HS-5 (cell line): ENCODE data around the gene RYR2.

Experiments
- DNase-seq: peaks from one replicate; pipeline ENCODE4 v3.0.0-alpha.2; 2012; ENCODE audit warnings: low read depth

RYR2 gene

DNA sequence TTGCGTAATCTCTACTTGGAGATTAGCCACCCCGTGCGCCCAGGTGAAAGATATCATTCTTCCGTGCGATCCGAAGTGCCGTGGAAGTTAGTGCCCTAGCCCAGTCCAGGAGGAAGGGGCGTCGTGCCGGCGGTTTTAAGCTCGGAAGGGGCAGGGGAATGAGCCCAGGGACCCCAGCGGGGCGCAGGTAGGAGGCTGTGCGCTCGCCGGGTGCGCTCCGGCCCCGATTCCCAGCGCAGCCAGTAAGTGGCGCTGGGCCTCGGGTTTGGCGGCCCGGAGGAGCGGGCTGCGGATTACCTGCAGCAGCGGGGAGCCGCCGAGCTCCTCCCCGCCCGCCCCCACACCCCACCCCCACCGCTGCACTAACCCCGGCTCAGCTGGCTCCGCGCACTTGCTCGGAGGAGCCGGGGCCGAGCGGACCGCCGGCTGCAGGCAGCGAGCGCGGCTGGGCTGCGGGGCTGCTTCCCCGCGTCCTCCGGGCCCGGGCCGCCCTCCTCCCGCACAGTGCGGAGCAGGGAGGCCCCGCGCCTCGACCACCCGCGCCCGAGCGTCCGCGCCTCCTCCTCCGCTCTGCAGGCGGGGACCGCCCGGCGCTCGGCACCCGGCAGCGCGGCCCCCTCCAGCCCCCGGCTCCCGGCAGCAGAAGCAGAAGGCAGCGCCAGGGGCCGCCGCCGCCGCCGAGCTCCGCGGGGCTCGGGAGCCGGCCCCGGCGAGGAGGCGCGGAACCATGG lies at the start of gene RYR2:
Gene RYR2, plus strand, starts transcription at position 390 of the 731 bp plus-strand sequence. Its CDS starts 338 bp downstream, at position 728.
- DNase-seq, result no peak

DNA sequence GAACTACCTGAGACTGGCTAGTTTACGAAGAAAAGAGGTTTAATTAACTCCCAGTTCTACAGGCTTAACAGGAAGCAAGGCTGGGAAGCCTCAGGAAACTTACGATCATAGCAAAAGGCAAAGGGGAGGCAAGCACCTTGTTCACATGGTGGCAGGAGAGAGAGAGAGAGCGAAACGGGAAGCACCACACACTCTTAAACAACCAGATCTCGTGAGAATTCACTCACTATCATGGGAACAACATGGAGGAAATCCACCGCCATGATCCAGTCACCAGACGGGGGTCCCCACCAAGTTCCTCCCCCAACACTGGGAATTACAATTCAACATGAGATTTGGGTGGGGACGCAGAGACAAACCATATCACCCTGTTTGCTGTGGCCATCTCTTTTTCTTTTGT lies 49.5 kb upstream of the RYR2 start:
- no peak for DNase-seq

DNA sequence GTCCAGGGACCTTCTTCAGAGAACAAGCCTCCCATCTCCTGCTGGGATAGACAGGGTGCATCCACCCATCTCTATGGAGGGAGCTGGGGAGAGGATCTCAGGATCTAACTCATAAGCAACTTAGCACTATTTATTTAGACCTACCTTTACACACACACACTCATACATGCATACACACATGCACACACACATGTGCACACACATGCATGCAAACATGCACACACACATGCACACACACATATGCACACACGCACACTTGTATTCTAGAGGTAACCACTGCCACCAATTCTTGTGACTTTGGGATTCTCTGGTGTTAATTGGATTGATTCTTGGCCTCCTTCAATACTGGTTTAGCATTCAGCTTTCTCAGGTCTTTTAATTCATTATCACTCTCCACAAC lies 47.5 kb upstream of the RYR2 start:
- DNase-seq, result no peak

DNA sequence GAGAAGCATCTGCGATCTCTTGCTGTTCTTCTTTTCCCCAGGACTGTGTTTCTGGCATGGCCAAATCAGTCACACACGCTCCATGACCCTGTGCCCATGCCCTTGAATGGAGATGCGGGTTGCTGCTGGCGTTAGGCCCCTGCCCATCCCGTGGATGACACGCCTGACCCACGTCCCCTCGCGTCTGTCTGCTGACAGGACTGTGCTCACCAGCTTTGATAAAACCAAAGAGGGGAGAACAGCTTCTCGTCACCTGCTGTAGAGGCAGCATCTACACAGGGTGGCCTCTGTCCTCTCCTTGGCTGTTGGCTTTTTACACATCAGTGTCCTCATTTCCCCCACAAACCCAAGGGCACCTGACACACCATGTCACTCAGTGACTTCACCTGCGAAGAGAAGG lies 44.6 kb upstream of the RYR2 start:
- no peak for DNase-seq

DNA sequence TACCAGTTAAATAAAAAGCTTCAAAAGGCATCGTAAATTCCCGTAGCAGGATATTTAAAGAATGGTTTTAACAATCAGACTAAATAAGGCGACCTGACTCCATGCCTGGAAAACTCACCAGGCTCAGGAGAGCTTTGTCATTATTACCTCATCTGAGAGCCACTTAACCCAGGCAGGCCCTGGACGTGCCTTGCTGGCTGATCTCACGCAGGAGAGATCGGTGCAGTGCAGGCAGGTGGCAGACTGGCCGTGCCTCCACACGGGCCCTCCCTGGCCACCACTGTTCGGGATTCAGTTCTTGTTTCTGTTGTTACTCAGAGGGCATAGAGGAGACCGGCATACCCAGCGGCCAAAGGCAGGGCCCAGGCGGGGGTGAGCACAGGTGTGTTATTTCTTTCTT lies 44.1 kb upstream of the RYR2 start:
- DNase-seq, result no peak

DNA sequence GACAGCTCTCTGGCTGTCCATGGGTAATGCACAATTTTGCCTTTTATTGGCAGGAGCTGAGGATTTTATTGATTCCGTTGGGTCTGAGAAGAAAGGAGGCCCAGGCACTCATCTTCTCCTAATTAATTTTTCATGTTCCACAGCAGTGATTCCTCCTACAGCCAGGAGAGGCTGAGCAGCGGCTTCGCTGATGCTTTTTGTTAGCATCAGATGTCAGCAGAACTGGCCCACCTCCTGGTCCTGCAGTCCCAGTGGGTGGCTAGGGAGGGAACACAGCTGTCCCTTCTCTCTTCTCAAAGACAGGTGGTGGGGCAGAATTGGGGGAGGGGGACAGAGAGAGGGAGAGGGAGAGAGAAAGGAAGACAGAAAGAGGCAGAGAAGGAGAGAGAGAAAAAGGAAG lies 43.4 kb upstream of the RYR2 start:
- no peak for DNase-seq

DNA sequence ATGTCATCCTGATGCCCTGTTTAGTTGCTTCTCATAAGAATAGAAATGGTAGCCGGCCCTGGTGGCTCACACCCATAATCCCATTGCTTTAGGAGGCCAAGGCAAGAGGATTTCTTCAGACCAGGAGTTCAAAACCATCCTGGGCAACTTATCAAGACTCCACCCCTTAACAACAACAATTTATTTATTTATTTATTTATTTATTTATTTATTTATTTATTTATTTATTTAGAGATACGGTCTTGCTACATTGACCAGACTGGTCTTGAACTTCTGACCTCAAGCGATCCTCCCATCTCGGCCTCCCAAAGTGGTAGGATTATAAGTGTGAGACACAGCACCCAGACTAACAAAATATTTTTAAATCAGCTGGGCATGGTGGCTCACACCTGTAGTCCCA lies 41.8 kb upstream of the RYR2 start:
- DNase-seq, result no peak

DNA sequence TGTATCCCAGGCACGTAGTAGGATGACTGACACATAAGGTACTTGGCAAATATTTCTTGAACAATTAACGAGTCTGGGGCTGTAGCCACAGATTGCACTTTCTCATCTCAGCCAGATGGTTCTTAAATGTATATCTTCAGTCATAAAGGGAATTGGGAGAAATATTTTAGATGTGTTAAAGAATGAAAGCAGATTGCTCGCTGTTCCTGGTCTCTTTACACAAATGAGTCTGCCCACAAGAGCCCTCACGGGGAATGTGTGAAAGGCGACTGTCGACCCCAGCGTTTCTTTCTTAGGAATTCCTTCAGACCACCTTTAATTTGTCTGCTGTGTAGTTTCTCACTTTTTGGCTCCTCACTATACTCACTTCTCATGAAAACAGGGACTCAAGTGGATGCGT lies 38.5 kb upstream of the RYR2 start:
- no peak for DNase-seq

DNA sequence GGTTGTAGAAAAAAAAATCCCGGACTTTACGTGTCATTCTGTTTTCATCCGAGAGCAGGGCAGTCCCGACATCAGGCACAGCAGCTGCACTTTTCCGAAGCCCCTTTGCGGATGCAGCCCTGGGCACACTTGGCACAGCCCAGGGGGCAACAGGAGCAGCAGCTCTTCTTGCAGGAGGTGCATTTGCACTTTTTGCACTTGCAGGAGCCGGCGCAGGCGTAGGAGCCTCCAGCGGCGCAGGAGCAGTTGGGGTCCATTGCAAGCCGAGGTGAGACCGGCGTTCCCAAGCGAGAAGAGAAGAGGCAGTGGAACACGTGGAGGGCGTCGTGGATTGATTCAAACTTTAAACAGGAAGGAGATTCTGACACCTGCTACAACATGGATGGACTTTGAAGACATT lies 37.9 kb upstream of the RYR2 start, which contains the start of gene MT1HL1:
Gene MT1HL1, minus strand, starts transcription at position 326 of the 400 bp plus-strand sequence. Its CDS starts 69 bp downstream, at position 257.
- no peak for DNase-seq

DNA sequence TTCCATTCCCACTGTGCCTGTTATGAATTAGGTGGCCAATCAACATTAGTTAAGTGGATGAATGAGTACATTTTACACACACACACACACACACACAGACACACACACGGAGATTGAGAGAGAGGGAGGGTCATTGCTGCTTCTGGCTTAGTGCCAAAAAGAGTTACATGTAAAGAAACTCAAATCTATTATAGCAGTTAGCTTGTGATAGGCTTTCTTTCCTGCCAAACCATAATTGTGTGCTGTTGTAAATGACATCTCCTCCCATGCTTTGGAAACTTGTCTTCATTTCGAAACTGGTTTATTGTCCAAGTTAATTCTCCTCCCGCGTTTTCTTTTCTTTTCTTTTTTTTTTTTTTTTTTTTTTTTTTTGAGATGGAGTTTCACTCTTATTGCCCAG lies 36.3 kb upstream of the RYR2 start:
- DNase-seq, result no peak

DNA sequence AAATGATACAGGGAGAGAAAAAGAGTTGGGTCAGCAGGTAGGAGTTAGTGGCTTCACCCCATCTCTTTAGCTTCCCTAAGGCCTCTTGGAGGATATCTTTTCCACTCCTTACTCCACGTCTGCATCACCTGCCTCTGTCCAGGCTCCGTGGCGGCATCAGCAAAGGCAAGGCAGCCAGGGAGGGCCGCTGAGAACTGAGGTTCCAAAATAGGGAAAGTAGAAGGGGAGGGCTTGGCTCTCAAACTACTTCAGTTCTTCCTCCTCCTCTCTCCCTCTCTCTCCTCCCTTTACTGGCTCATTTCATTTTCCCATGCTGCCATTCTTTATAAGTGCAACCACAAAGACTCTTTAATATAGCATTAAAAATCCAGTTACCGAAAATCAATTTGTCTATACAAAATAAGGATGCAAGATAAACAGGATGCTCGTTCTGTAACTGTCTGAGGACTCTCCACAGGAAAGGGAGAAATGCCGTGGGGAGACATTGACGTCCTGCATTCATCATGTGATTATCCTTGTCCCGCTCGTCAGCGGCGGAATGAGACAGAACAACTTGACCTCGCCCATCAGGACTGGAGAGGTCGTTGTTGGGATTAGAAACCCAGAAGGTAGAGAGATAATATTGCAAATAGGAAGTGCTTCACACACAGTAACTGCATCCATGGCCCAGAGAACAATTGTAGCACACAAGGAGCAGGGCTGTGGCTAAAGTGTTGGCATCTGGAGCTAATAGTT lies 34.7 kb upstream of the RYR2 start:
- DNase-seq, result no peak

DNA sequence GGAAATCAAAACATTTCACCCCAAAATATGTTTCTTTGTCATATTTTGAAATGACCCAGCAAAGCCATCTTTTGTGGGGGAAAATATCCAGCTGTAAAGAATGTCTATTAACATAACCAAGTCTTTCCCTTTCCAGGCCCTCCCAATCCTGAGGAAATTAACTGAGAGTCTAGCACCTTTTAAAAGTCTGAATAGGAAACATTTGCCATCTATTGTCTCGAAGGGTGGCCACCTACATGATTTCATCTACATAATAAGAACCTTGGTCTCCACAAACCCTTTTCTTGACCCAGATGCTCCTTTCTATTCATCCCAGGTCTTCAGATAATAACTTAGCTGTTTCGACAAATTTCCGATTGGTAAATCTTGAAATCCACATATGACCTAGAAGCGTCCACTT lies 32.4 kb upstream of the RYR2 start:
- DNase-seq, result no peak

DNA sequence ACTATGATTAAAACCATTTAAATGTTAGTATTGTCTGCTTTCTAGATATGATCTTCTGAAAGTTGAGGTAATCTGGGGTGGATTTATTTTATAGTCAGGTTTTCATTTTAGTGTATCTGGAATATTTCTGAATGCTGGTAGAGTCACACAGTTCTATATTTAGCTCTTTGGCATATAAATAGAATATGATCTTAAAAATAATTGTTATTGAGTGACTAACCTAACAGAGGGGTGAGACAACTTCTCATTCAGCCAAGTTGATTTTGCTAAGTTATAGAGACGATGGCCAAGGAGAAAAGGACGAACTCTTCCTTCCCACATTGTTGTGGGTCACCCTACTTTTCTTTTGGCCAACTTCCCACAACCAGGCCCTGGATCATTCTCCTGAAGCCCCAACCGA lies 30.6 kb upstream of the RYR2 start:
- DNase-seq, result no peak

DNA sequence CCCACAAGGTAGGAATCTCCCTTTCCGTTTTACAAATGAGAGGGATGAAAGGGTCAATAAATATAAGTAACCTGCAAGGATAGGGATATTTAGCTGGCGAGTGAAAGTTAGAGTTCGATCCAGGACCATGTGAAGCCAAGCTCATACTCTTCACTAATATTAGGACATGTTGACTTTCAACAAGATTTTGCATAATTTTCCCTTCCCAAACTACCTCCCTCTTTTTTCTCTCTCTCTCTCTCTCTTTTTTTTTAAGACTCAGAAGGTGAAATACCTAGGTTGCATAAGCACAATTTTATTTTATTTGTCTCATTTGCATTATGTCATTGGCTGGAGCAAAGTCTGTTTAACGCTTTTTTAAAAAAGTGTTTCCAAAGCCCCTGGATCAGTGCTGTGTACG lies 29.6 kb upstream of the RYR2 start:
- DNase-seq, result no peak

DNA sequence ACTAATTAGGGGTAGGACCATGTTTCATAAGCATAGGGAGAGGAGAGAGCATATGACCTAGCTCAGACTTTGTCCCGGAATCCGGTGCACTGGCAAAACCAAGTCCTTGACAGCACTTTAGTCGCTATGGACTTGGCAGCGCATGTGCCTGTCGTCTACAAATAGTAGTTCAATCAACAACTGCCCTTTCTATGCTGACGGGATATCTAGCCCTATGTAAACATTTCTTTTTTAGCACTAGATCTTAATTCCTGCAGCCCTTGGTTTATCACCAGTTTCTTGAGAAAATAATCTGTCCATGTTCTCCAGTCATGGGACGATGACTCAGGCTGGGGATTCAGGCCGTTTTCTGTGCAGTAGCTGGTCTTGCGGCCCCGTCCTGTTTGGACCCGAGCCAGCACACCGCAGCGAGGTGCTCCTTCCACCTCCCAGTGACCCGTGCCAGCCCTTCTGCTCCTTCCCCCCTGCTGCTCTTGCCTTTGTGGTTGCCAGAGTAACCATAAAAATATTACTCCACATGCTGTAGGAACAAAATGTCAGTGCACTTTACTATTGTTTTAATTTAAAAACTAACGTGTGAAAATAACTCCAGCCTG lies 29.1 kb upstream of the RYR2 start:
- DNase-seq, result no peak

DNA sequence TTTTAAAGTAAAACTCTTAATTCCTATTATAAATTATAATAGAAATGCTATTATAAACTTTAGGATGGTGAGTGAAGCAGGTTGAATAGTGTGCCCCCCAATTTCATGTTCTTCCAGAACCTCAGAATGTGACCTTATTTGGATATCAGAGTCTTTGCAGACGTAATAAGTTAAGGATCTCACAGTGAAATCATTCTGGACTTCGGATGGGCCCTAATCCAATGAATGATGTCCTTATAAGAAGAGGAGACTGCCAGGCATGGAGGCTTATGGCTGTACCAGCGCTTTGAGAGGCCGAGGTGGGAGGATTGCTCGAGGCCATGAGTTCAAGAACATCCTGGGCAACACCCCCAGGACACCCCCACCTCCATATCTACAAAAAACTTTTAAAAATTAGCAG lies 28.4 kb upstream of the RYR2 start:
- DNase-seq, result no peak

DNA sequence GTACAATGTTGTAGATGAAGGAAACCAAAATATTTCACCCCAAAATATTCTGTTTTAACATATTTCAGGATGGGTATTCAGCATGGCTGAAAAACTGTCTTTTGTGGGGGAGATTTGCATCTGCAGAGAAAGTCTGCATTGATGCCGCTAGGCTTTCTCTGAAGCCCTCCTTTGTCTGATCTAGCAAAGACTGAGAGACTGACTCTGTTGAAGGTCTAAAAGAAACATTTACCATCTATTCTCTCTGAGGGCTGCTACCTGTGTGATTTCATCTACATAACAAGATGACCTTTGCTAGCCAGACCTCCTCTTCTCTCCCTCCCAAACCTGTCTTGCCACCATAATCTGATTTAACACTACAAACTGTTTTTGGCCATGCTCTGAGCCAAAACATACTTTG lies 25.4 kb upstream of the RYR2 start:
- no peak for DNase-seq

DNA sequence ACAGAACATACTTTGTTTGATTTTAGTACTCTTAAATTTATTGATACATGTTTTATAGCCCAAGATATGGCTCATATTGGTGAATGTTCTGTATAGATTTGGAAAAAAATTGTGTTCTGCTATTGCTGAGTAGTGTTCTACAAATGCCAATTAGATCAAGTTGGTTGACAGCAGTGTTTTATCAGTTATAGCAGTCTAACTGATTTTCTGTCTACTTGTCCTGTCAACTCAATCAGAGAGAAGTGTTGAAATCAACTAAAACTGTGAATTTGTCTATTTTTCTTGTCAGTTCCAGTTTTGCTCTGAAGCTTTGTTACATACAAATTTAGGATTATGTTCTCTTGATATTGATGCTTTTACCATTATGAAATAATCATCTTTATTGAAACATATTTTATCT lies 23.1 kb upstream of the RYR2 start:
- no peak for DNase-seq

DNA sequence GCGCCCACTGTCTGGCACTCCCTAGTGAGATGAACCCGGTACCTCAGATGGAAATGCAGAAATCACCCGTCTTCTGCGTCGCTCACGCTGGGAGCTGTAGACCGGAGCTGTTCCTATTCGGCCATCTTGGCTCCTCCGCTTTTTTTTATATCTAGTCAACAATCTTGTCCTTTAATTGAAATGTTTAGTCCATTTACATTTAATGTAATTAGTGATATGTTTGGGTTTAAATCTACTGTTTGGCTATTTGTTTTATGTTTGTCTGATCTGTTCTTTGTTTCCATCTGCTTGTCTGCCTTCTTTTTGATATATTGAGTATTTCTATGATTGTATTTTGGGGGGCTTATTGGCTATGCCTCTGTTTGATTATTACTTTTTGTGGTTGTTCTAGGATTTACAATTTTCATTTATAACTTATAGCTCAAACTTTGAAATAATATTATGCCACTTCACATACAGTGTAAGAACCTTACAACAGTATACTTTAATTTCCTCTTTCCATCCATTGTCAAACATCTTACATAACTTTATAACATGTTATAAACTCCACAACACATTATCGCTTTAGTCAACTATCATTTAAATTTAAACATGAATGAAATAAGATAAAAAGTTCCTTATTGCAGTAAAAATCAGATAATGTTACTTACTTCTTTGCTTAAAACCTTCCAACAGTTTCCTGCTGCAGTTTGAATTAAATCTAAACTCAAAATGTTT lies 16.5 kb upstream of the RYR2 start:
- no peak for DNase-seq

DNA sequence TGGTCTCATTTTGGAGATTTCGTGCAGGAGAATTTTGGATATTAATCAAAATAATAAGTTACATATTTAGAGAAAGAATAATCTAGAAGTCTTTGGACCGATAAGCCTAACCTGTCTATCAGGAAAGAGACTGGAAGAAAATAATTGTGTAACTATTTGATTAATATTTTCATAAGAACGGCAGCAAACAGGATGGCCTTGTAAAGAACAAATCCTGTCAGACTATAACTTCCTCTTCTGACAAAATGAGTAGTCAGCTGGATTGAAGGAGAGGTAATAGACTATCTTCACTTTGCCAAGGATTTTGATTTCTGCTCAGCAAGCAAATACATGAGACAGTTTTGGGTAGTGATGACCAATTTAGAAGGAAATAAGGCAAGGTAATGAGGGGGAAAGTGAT lies 12.7 kb upstream of the RYR2 start:
- DNase-seq, result no peak

DNA sequence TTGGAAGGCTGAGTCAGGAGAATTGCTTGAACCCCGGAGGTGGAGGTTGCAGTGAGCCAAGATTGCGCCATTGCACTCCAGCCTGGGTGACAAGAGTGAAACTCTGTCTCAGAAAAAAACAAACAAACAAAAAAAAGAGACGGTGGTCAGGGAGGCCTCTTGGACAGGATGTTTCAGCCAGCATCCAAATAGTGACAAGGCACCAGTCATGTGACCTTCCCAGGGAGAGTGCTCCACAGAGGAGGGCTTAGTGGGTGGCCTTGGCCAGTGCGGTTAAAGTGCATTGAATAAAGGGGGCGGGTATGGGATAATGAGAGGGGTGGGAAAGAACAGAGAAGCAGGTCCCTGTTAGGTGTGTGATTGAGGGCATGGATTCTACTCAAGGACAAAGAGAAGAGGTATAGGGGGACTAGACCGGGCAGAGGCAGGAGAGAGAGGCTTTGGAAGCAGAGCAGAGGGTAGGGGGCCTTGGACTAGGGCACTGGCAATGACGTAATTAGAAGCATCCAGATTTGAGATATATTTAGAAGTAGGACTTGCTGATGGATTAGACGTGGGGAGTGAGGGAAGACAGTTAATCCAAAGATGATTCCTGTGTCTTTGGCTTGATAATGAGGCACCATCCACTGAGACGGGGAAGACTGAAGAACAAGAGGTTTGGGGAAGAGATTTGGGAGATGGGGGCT lies 12.0 kb upstream of the RYR2 start:
- DNase-seq, result no peak

DNA sequence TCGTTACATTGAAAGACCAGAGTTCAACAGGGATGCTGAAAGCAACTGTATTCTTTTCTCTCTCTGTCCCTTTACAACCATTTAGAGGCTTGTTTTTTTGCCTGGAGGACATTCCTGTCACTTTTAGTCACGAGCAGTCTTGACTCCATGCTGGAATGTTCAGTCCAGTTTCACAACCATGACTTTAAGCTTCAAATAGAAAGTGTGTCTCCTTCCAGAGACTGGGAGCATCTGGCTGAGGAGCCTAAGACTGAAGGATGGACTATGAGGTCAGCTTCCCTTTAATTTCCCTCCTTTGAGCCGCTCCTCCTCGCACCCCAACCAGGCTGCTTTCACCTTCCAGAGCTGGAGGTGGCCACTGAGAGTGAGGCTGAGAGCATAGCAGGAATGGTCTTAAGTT lies 10.5 kb upstream of the RYR2 start:
- DNase-seq, result no peak
